AG09319 (cell line): Measurements from ENCODE around the gene NCOR1.

ENCODE experiments used
- DNase-seq: peaks from one replicate; pipeline ENCODE4 v3.0.0-alpha.2; 2010; ENCODE audit warnings: low read depth; ENCODE audit errors: extremely low read depth
- CTCF ChIP-seq: IDR thresholded peaks from 2 replicates; pipeline ENCODE4 v1.5.1; 2011; ENCODE audit warnings: low read depth, mild to moderate bottlenecking, inconsistent platforms, low read length, moderate library complexity

Gene NCOR1

DNA sequence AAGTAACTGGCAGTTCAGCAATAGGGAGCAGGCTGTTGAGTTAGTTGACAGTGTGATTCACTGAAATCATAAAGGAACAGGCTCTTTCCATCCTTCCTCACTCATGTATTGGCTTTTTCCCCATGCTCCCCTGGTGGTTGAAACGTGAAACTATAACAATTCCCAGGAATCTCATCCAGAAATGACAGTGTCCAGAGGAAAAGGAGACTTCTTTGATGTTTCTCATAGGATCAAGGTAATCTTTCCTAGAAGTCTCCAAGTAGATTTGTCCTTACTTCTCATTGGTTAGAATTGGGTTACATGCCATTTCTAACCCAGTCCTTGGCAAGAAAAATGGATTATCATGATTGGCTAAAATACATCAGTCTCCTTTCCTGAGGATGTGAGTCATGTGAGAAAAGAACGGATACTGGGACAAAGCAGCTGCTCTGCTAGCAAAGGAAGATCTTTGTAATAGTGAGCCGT lies 201.4 kb downstream of the NCOR1 start:
- DNase-seq: no peak
- TF ChIP-seq CTCF: peak; percentile 59

- DNase-seq: no peak
- no peak for TF ChIP-seq CTCF
Observed at GRCh38 chr17:16007439-16007838, 207.9 kb downstream of the NCOR1 start.

- no peak for TF ChIP-seq CTCF
- DNase-seq: no peak
Observed at GRCh38 chr17:16005636-16006035, 209.7 kb downstream of the NCOR1 start.

DNA sequence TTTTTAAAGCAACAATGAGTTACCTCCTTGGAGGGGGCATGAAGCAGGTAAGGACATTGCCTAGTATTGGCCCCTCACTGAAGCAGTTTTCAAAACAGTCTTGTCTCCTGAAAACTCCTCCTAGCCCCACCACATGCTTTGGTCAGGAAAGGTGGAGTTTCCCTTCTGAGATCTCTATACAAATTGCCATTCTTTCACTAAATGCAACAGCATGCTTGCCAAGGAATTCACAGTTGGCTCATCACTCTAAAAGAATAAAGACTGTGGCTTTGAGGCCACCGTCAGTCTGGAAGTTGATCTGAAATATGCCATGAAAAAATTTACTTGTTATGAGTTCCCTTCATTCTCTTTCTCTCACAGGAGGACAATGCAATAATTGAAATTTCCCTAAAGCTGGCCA lies 211.5 kb downstream of the NCOR1 start:
- TF ChIP-seq CTCF: no peak

DNA sequence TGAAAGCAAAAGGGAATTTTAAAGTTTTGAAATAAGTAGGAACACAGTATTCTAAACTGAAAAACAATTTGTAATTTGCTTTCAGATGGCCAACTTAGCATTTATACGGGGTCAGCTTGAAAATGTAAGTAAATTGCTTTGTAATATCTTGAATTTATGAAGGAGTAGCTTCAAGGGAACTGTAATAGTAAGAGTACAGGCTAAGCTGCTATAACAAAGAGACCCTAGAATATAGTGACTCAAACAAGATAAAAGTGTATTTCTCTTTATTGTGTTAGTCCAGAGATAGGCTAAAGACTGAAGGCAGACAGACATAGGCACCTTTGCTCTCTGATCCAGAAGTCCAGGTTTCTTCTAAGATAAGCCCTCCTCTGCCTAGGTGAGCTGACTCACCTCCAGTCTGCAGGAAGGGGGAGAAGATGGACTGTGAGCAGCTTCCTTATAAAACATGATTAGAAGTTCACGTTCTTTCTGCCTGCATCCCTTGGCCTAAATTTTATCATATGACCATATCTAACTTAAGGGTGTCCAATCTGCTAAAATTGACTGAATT lies 212.6 kb downstream of the NCOR1 start:
- no peak for DNase-seq

More for the DNA sequence above, 211.5 kb downstream of the NCOR1 start:
- DNase-seq: no peak

DNA sequence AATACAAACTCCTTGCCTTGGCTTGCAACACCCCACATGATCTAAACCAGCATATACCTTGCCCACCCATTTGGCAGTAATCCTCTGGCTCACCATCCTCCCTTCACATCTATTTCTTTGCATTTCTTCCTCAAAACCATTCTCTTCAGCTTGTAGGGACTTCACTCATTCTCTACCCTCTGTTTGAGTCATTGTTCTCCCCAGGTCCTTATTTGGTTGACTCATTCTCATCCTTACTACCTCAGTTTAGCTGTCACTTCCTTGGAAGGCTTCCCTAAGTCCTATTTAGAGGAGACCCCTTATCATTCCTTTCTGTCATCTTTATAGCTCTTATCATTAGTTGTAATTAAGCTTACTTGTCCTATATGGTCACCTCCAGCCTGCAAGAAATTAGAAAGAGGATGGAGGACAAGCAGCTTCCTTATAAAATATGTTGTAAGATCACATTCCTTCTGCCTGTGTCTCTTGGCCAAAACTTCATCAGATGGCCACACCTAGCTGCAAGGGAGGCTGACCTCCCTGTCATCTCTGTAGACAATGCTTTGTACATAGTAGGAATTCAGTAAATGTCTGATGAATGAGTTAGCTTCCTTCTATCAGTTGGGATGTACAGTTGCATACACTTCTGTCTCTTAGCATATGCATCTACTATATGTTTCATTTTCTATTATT lies 214.0 kb downstream of the NCOR1 start:
- no peak for DNase-seq
- no peak for TF ChIP-seq CTCF

More for the DNA sequence above, 212.6 kb downstream of the NCOR1 start:
- no peak for TF ChIP-seq CTCF

GRCh38 chr17:15999974-16000827 lies 215.1 kb downstream of the NCOR1 start:
- DNase-seq: no peak
- TF ChIP-seq CTCF: no peak
